Measurements from ENCODE around the gene RGMA. TPM values are rescaled to one million over a fixed set of nuclear protein-coding genes. Genes with fewer than 3 reads are reported as not detected.
A peak's percentile ranks its signal among the peaks of the same experiment; 100 is the strongest.
"Not testable (repeated sequence)": the region's sequence is repeated elsewhere in the genome, so short reads cannot be mapped to it uniquely, and the experiment has no call there.

The RGMA gene
- total RNA-seq, 4 donors from 2014 or later: 28.2 to 110 (median 45.6) TPM

GRCh38 chr15:93065641-93066045, 23.4 kb downstream of the RGMA start:
- 91 to 92% methylated on average over 20 to 21 of the region's 23 CpGs for WGBS, 2 donors
- no peak for DNase-seq (ENCODE audit: low spot score in 2 of 2)
- Histone ChIP-seq H3K27me3 (no peaks in the 10 kb centered on the region), H3K9me3 (no peaks in the 10 kb centered on the region), H3K4me3 (no peak overlapping the region), H3K36me3 (peaks cover 0 to 11% (median 0%) of the 10 kb centered on the region in 3 donors), H3K4me1 (peaks cover 0 to 93% (median 6%) of the 10 kb centered on the region in 4 donors), H3K27ac (peak overlapping the region in 2 of 4 donors; percentile 50 to 83)
- no peak for TF ChIP-seq CTCF (IDR thresholded peaks at IDR 0.05)
- no peak for TF ChIP-seq POLR2A (IDR thresholded peaks at IDR 0.05)
- no peak for TF ChIP-seq EP300 (IDR thresholded peaks at IDR 0.05)

GRCh38 chr15:93063796-93064690, 25.0 kb downstream of the RGMA start:
- peaks cover 0 to 96% (median 8%) of the 10 kb centered on the region in 4 donors for H3K4me1 ChIP-seq
- no peak for TF ChIP-seq CTCF (IDR thresholded peaks at IDR 0.05)
- TF ChIP-seq EP300 (IDR thresholded peaks at IDR 0.05): no peak
- TF ChIP-seq POLR2A (IDR thresholded peaks at IDR 0.05): no peak
- H3K9me3 ChIP-seq: no peaks in the 10 kb centered on the region
- peaks cover 0 to 11% (median 0%) of the 10 kb centered on the region in 3 donors for H3K36me3 ChIP-seq
- WGBS, 2 donors: 80 to 83% methylated on average over 23 of the region's 23 CpGs
- peak overlapping the region in 2 of 4 donors; percentile 60 to 83 for H3K27ac ChIP-seq
- no peaks in the 10 kb centered on the region for H3K27me3 ChIP-seq
- H3K4me3 ChIP-seq: no peak overlapping the region
- no peak for DNase-seq (ENCODE audit: low spot score in 2 of 2)

GRCh38 chr15:93063262-93063671, 25.7 kb downstream of the RGMA start:
- Histone ChIP-seq H3K36me3 (peaks cover 0 to 11% (median 0%) of the 10 kb centered on the region in 3 donors), H3K27ac (peak overlapping the region in 2 of 4 donors; percentile 36 to 60), H3K4me1 (peaks cover 0 to 96% (median 8%) of the 10 kb centered on the region in 4 donors), H3K4me3 (no peak overlapping the region), H3K9me3 (no peaks in the 10 kb centered on the region), H3K27me3 (no peaks in the 10 kb centered on the region)
- TF ChIP-seq EP300 (IDR thresholded peaks at IDR 0.05) (no peak), CTCF (IDR thresholded peaks at IDR 0.05) (no peak), POLR2A (IDR thresholded peaks at IDR 0.05) (no peak)
- DNase-seq (ENCODE audit: low spot score in 2 of 2): no peak
- 67 to 79% methylated on average over 8 of the region's 8 CpGs for WGBS, 2 donors

- H3K9me3 ChIP-seq; H3K4me3 ChIP-seq; H3K27me3 ChIP-seq; DNase-seq (ENCODE audit: low spot score in 2 of 2): not testable (repeated sequence)
- WGBS, 2 donors: 53 to 54% methylated on average over 11 of the region's 13 CpGs
- H3K36me3 ChIP-seq: peaks cover 0 to 11% (median 0%) of the 10 kb centered on the region in 3 donors
- H3K4me1 ChIP-seq: peaks cover 0 to 96% (median 8%) of the 10 kb centered on the region in 4 donors
- peak overlapping the region in 2 of 4 donors; percentile 43 to 60 for H3K27ac ChIP-seq
Observed at GRCh38 chr15:93062628-93063261, 26.3 kb downstream of the RGMA start.

GRCh38 chr15:93060336-93061248, 28.4 kb downstream of the RGMA start:
- H3K27me3 ChIP-seq: no peaks in the 10 kb centered on the region
- no peak for DNase-seq (ENCODE audit: low spot score in 2 of 2)
- 79 to 84% methylated on average over 19 of the region's 19 CpGs for WGBS, 2 donors
- H3K36me3 ChIP-seq: peaks cover 0 to 7% (median 0%) of the 10 kb centered on the region in 3 donors
- no peak overlapping the region for H3K27ac ChIP-seq
- no peak for TF ChIP-seq CTCF (IDR thresholded peaks at IDR 0.05)
- no peak for TF ChIP-seq EP300 (IDR thresholded peaks at IDR 0.05)
- no peak for TF ChIP-seq POLR2A (IDR thresholded peaks at IDR 0.05)
- no peak overlapping the region for H3K4me3 ChIP-seq
- H3K9me3 ChIP-seq: no peaks in the 10 kb centered on the region
- H3K4me1 ChIP-seq: peaks cover 0 to 96% (median 8%) of the 10 kb centered on the region in 4 donors

Data from tibial nerve (tissue), 4 donors.